ENCODE measurements around the gene GRN. TPM values are rescaled to one million over a fixed set of nuclear protein-coding genes. Genes with fewer than 3 reads are reported as not detected.

Gene GRN
- total RNA-seq, 1 donor from 2014 or later: 88.7 TPM

GRCh38 chr17:44376779-44377178, 31.7 kb downstream of the GRN start:
- no peak overlapping the region for H3K27ac Mint-ChIP-seq (ENCODE audit: unreplicated experiment)
- H3K4me3 Mint-ChIP-seq (ENCODE audit: unreplicated experiment): no peak overlapping the region
- no peaks in the 10 kb centered on the region for H3K4me1 Mint-ChIP-seq (ENCODE audit: low read depth, unreplicated experiment)
- TF ChIP-seq, protein P1, sequence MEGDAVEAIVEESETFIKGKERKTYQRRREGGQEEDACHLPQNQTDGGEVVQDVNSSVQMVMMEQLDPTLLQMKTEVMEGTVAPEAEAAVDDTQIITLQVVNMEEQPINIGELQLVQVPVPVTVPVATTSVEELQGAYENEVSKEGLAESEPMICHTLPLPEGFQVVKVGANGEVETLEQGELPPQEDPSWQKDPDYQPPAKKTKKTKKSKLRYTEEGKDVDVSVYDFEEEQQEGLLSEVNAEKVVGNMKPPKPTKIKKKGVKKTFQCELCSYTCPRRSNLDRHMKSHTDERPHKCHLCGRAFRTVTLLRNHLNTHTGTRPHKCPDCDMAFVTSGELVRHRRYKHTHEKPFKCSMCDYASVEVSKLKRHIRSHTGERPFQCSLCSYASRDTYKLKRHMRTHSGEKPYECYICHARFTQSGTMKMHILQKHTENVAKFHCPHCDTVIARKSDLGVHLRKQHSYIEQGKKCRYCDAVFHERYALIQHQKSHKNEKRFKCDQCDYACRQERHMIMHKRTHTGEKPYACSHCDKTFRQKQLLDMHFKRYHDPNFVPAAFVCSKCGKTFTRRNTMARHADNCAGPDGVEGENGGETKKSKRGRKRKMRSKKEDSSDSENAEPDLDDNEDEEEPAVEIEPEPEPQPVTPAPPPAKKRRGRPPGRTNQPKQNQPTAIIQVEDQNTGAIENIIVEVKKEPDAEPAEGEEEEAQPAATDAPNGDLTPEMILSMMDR (IDR thresholded peaks at IDR 0.05; ENCODE audit: partially characterized antibody, unreplicated experiment): no peak
- DNase-seq: no peak
- H3K36me3 Mint-ChIP-seq (ENCODE audit: unreplicated experiment): no peaks in the 10 kb centered on the region
- H3K27me3 Mint-ChIP-seq (ENCODE audit: unreplicated experiment): peaks cover 3% of the 10 kb centered on the region
- H3K9me3 Mint-ChIP-seq (ENCODE audit: unreplicated experiment): peaks cover 2% of the 10 kb centered on the region

GRCh38 chr17:44378171-44378705, 33.1 kb downstream of the GRN start:
- peaks cover 5% of the 10 kb centered on the region for H3K27me3 Mint-ChIP-seq (ENCODE audit: unreplicated experiment)
- H3K4me3 Mint-ChIP-seq (ENCODE audit: unreplicated experiment): no peak overlapping the region
- peaks cover 2% of the 10 kb centered on the region for H3K9me3 Mint-ChIP-seq (ENCODE audit: unreplicated experiment)
- no peak for DNase-seq
- no peaks in the 10 kb centered on the region for H3K4me1 Mint-ChIP-seq (ENCODE audit: low read depth, unreplicated experiment)
- TF ChIP-seq, protein P1 (IDR thresholded peaks at IDR 0.05; ENCODE audit: partially characterized antibody, unreplicated experiment): no peak
- H3K36me3 Mint-ChIP-seq (ENCODE audit: unreplicated experiment): no peaks in the 10 kb centered on the region
- no peak overlapping the region for H3K27ac Mint-ChIP-seq (ENCODE audit: unreplicated experiment)

DNA sequence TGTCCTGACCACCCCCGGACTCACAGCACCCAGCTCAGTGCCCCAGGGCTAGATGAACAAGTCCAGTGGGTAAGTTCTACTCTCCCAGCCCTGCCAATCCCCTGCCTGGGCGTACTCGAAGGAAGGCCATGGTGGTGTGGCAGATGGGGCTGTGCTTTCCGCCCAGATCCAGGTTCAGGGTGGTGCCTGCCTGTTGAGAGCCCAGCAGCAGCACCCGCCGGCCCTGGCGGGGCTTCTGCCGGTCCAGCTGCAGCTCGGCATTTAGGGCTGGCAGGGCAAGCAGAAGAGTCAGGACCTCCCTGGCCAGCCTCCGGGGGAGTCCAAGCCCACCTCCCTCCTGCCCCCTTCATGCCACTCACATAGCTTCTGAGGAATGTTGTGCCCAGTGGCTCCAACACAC, 34.8 kb downstream of the GRN start:
- Mint-ChIP-seq H3K9me3 (ENCODE audit: unreplicated experiment) (peaks cover 3% of the 10 kb centered on the region), H3K27ac (ENCODE audit: unreplicated experiment) (no peak overlapping the region), H3K36me3 (ENCODE audit: unreplicated experiment) (no peaks in the 10 kb centered on the region), H3K27me3 (ENCODE audit: unreplicated experiment) (peaks cover 5% of the 10 kb centered on the region), H3K4me3 (ENCODE audit: unreplicated experiment) (no peak overlapping the region), H3K4me1 (ENCODE audit: low read depth, unreplicated experiment) (no peaks in the 10 kb centered on the region)
- DNase-seq: no peak
- TF ChIP-seq, protein P1 (IDR thresholded peaks at IDR 0.05; ENCODE audit: partially characterized antibody, unreplicated experiment): no peak

DNA sequence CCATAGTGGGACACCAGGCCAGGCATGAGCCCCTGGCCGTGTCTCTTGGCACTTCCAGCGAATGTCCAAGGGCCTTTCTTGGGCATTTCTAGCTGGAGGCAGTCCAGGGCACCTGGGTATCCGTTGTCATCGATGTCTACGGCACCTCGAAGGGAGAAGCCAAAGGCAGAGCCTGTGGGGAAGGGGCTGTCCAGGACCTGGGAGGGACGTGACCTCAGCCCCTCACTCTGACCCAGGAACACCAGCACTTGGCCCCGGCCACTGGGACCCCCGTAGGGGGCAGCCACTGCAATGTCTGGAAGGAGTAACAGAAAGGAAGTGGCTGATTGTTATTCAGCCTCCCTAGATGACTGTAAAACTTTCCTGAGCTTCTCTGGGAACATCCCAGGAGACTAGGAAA, 35.7 kb downstream of the GRN start:
- Mint-ChIP-seq H3K27me3 (ENCODE audit: unreplicated experiment) (peaks cover 5% of the 10 kb centered on the region), H3K4me3 (ENCODE audit: unreplicated experiment) (no peak overlapping the region), H3K9me3 (ENCODE audit: unreplicated experiment) (peaks cover 3% of the 10 kb centered on the region), H3K27ac (ENCODE audit: unreplicated experiment) (no peak overlapping the region), H3K4me1 (ENCODE audit: low read depth, unreplicated experiment) (no peaks in the 10 kb centered on the region), H3K36me3 (ENCODE audit: unreplicated experiment) (no peaks in the 10 kb centered on the region)
- DNase-seq: no peak
- TF ChIP-seq, protein P1 (IDR thresholded peaks at IDR 0.05; ENCODE audit: partially characterized antibody, unreplicated experiment): no peak

DNA sequence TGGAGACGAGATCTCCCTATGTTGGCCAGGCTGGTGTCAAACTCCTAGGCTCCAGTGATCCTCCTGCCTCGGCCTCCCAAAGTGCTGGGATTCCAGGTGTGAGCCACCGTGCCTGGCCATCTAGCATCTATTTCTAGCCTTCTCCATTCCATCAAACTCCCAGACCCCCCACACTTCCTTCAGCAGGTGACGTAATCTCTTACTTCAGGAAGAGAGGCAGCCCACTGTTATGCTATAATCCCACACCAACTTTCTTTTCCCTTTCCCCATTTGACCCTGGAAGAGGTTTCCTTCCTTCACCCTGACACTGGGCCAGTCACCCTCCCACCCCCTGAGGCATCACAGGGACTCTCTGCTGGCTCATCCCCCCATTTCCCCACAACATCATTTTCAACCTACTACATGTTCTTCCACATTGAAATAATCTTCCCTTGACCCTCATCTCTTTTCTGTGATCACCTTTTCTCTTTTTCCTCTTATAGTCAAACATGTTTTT, 36.8 kb downstream of the GRN start:
- Mint-ChIP-seq H3K27ac (ENCODE audit: unreplicated experiment) (no peak overlapping the region), H3K27me3 (ENCODE audit: unreplicated experiment) (peaks cover 10% of the 10 kb centered on the region), H3K4me1 (ENCODE audit: low read depth, unreplicated experiment) (no peaks in the 10 kb centered on the region), H3K4me3 (ENCODE audit: unreplicated experiment) (no peak overlapping the region), H3K9me3 (ENCODE audit: unreplicated experiment) (peaks cover 2% of the 10 kb centered on the region), H3K36me3 (ENCODE audit: unreplicated experiment) (no peaks in the 10 kb centered on the region)
- TF ChIP-seq, protein P1 (IDR thresholded peaks at IDR 0.05; ENCODE audit: partially characterized antibody, unreplicated experiment): no peak
- DNase-seq: no peak
